Astrocyte (in vitro differentiated cells and primary cell): ENCODE measurements around the gene DTX2. TPM values are rescaled to one million over a fixed set of nuclear protein-coding genes. Genes with fewer than 3 reads are reported as not detected.
"Not testable (repeated sequence)": the region's sequence is repeated elsewhere in the genome, so short reads cannot be mapped to it uniquely, and the experiment has no call there.

Experiments
- DNase-seq: peaks from one replicate; pipeline ENCODE4 v3.0.0-alpha.2; 2010; ENCODE audit warnings: low read depth
- FAIRE-seq: peaks from 2 replicates; lab custom pipeline; 2011; peaks lifted over from hg19 to GRCh38; lab: Jason Lieb, UNC
- H2AFZ ChIP-seq: 2 replicates; pipeline ENCODE4 v1.6.0; 2012; ENCODE audit warnings: low read depth, low read length, inconsistent platforms
- H3K27ac ChIP-seq: 2 replicates; pipeline ENCODE4 v1.5.1; 2011; ENCODE audit warnings: low read depth, low read length, inconsistent platforms
- H3K27me3 ChIP-seq: 2 replicates; pipeline ENCODE4 v1.6.0; 2011; ENCODE audit warnings: low read length, inconsistent platforms; ENCODE audit not compliant: insufficient read depth
- H3K36me3 ChIP-seq: 2 replicates; pipeline ENCODE4 v1.5.1; 2011; ENCODE audit warnings: low read length, inconsistent platforms; ENCODE audit not compliant: insufficient read depth
- H3K4me1 ChIP-seq: 2 replicates; pipeline ENCODE4 v1.5.1; 2011; ENCODE audit warnings: low read length, inconsistent platforms; ENCODE audit not compliant: insufficient read depth
- H3K4me2 ChIP-seq: 2 replicates; pipeline ENCODE4 v1.6.0; 2012; ENCODE audit warnings: low read length, inconsistent platforms
- H3K4me3 ChIP-seq: 2 replicates; pipeline ENCODE4 v1.5.1; 2011; ENCODE audit warnings: low read depth, mild to moderate bottlenecking, low read length, inconsistent platforms; ENCODE audit not compliant: insufficient read depth
- H3K79me2 ChIP-seq: 2 replicates; pipeline ENCODE4 v1.6.0; 2012; ENCODE audit warnings: mild to moderate bottlenecking, low read length, inconsistent platforms; ENCODE audit not compliant: insufficient read depth
- H3K9ac ChIP-seq: 2 replicates; pipeline ENCODE4 v1.6.0; 2012; ENCODE audit warnings: mild to moderate bottlenecking, low read length, inconsistent platforms
- H3K9me3 ChIP-seq: 2 replicates; pipeline ENCODE4 v1.5.1; 2012; ENCODE audit warnings: low read depth, mild to moderate bottlenecking, low read length, inconsistent platforms; ENCODE audit not compliant: insufficient read depth
- H4K20me1 ChIP-seq: 2 replicates; pipeline ENCODE4 v1.6.0; 2012; ENCODE audit warnings: low read length, inconsistent platforms; ENCODE audit not compliant: insufficient read depth
- H3K27ac Mint-ChIP-seq: one replicate; pipeline ENCODE4 v1.8.0; 2021; ENCODE audit warnings: mild to moderate bottlenecking, mixed read lengths; ENCODE audit not compliant: unreplicated experiment
- H3K27me3 Mint-ChIP-seq: one replicate; pipeline ENCODE4 v1.8.0; 2021; ENCODE audit warnings: low read depth, mixed read lengths; ENCODE audit not compliant: unreplicated experiment
- H3K36me3 Mint-ChIP-seq: one replicate; pipeline ENCODE4 v1.8.0; 2021; ENCODE audit warnings: low read depth, mixed read lengths; ENCODE audit not compliant: unreplicated experiment
- H3K4me1 Mint-ChIP-seq: one replicate; pipeline ENCODE4 v1.8.0; 2021; ENCODE audit warnings: low read depth, mixed read lengths; ENCODE audit not compliant: unreplicated experiment
- H3K4me3 Mint-ChIP-seq: one replicate; pipeline ENCODE4 v1.8.0; 2021; ENCODE audit warnings: mild to moderate bottlenecking, moderate library complexity, mixed read lengths; ENCODE audit not compliant: unreplicated experiment
- H3K9me3 Mint-ChIP-seq: one replicate; pipeline ENCODE4 v1.8.0; 2021; ENCODE audit warnings: mild to moderate bottlenecking, mixed read lengths; ENCODE audit not compliant: unreplicated experiment
- total RNA-seq: library from RNA; stranded (reverse); gene quantifications from 2 replicates; pipeline ENCODE4 v1.2.1, GENCODE V29; 2021

DTX2 gene
- total RNA-seq, 1 donor from 2014 or later, result 19.7 TPM

DNA sequence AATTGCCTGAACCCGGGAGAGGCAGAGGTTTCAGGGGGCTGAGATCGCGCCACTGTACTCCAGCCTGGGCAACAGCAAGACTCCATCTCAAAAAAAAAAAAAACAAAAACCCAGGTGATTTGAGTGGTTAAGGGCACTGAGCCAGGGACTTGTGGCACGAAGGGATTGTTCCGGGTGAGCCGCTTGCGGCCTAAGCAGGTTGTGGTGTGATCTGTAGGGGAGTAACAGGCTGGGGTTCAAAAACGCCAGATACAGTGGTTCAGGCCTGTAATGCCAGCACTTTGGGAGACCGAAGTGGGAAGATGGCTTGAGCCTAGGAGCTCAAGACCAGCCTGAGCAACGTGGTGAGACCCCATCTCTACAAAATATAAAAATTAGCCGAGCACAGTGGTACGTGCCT is 17.7 kb upstream of the DTX2 start:
- not testable (repeated sequence) for H3K9me3 Mint-ChIP-seq, H3K27ac ChIP-seq, H3K4me2 ChIP-seq, H3K27me3 ChIP-seq, H3K9me3 ChIP-seq, H3K27me3 Mint-ChIP-seq, FAIRE-seq, H4K20me1 ChIP-seq, DNase-seq, H3K4me1 ChIP-seq, H3K4me1 Mint-ChIP-seq, H3K36me3 Mint-ChIP-seq, H3K36me3 ChIP-seq, H3K79me2 ChIP-seq, H3K9ac ChIP-seq, H3K27ac Mint-ChIP-seq, H3K4me3 ChIP-seq, H3K4me3 Mint-ChIP-seq, H2AFZ ChIP-seq

DNA sequence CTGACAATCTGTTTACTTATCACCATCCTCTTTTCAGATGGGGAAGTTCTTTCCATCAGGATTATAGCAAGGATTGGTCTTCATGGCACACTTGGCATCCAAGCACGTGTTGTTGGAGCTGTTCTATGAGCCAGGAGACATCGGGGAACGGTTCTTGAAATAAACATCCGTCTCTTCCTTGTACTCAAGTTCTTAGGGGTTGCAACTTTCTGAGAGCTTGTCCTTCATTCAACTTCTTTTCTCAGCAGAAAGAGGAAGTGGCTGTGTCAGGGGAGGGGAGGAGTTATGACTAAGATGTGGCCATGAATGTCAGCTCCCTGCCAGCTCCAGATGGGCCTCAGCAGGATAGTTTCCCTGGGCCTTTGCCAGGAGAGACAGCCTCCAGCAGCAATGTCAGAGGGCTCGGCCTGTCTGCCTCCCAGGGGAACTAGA is 15.9 kb upstream of the DTX2 start:
- H3K4me1 ChIP-seq, H3K9me3 Mint-ChIP-seq, H3K27me3 Mint-ChIP-seq, H3K4me1 Mint-ChIP-seq, H3K27ac Mint-ChIP-seq, FAIRE-seq, H3K36me3 ChIP-seq, H3K79me2 ChIP-seq, H3K27me3 ChIP-seq, H3K36me3 Mint-ChIP-seq, H4K20me1 ChIP-seq, H3K4me3 Mint-ChIP-seq, H3K4me3 ChIP-seq, H3K9me3 ChIP-seq: not testable (repeated sequence)
- peak overlapping the region; percentile 57 for H3K9ac ChIP-seq
- peak overlapping the region; percentile 78 for H3K4me2 ChIP-seq
- DNase-seq, result peak; percentile 73
- H2AFZ ChIP-seq, result peak overlapping the region; percentile 58
- H3K27ac ChIP-seq, result peak overlapping the region; percentile 69

DNA sequence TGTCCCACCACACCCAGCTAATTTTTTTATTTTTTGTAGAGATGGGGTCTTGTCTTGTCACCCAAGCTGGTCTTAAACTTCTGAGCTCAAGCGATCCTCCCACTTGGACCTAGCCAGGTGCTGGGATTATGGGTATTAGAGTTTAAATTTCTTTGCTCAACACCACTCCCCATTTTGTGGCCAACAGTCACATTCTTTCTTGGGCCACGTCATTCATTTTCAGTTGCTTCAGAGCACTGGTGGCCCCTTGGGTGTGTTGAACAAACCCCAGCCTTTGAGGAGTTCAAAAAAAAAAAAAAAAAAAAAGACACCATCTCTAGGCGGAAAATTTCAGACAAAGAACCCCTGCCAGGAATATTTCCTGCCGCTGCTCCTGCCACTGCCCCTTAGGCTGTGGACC is 4.5 kb upstream of the DTX2 start:
- not testable (repeated sequence) for H4K20me1 ChIP-seq, H3K4me2 ChIP-seq, H3K4me3 ChIP-seq, H3K36me3 Mint-ChIP-seq, H3K27ac Mint-ChIP-seq, H3K36me3 ChIP-seq, H3K9me3 ChIP-seq, H3K27ac ChIP-seq, H2AFZ ChIP-seq, H3K27me3 ChIP-seq, DNase-seq, H3K4me1 Mint-ChIP-seq, H3K9me3 Mint-ChIP-seq, H3K27me3 Mint-ChIP-seq, H3K79me2 ChIP-seq, H3K9ac ChIP-seq, FAIRE-seq, H3K4me1 ChIP-seq, H3K4me3 Mint-ChIP-seq

DNA sequence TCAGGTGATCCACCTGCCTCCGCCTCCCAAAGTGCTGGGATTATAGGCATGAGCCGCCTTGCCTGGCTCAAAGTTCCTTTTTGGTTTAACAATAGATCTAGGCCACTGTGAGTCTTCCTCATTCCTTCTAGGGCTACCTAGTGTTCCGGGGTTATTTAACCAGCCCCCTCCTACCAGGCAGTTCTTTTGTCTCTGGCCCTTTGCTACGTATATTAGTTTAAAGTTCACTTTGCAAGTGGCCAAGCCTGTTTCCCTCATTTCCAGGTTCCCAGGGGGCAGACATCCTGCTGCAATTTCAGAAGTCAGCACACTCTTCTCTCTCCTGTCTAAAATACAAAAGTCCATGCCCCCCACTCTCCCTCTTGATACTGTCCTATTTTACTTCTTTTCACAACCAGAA is 3.0 kb upstream of the DTX2 start:
- not testable (repeated sequence) for H3K4me1 Mint-ChIP-seq, H3K9ac ChIP-seq, H3K27ac Mint-ChIP-seq, H3K9me3 ChIP-seq, H2AFZ ChIP-seq, H3K79me2 ChIP-seq, H3K4me3 Mint-ChIP-seq, DNase-seq, H3K27me3 Mint-ChIP-seq, H3K27me3 ChIP-seq, H3K9me3 Mint-ChIP-seq, H3K4me1 ChIP-seq, H3K4me2 ChIP-seq, H3K36me3 Mint-ChIP-seq, H3K4me3 ChIP-seq, H4K20me1 ChIP-seq, H3K27ac ChIP-seq, FAIRE-seq, H3K36me3 ChIP-seq

DNA sequence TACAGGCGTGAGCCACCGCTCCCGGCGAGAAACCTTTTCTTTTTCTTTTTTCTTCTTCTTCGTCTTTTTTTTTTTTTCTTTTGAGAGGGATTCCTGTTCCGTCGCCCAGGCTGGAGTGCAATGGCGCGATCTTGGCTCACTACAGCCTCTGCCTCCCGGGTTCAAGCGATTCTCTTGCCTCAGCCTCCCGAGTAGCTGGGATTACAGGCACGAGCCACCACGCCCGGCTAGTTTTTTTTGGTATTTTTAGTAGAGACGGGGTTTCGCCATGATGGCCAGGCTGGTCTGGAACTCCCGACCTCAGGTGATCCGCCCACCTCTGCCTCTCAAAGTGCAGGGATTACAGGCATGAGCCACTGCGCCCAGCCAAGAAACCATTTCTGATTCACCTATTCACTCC is 742 bp upstream of the DTX2 start:
- not testable (repeated sequence) for FAIRE-seq, H2AFZ ChIP-seq, H3K4me1 ChIP-seq, DNase-seq, H4K20me1 ChIP-seq, H3K4me3 Mint-ChIP-seq, H3K27ac Mint-ChIP-seq, H3K36me3 Mint-ChIP-seq, H3K79me2 ChIP-seq, H3K4me3 ChIP-seq, H3K9ac ChIP-seq, H3K9me3 Mint-ChIP-seq, H3K4me2 ChIP-seq, H3K9me3 ChIP-seq, H3K4me1 Mint-ChIP-seq, H3K27ac ChIP-seq, H3K27me3 ChIP-seq, H3K36me3 ChIP-seq, H3K27me3 Mint-ChIP-seq

DNA sequence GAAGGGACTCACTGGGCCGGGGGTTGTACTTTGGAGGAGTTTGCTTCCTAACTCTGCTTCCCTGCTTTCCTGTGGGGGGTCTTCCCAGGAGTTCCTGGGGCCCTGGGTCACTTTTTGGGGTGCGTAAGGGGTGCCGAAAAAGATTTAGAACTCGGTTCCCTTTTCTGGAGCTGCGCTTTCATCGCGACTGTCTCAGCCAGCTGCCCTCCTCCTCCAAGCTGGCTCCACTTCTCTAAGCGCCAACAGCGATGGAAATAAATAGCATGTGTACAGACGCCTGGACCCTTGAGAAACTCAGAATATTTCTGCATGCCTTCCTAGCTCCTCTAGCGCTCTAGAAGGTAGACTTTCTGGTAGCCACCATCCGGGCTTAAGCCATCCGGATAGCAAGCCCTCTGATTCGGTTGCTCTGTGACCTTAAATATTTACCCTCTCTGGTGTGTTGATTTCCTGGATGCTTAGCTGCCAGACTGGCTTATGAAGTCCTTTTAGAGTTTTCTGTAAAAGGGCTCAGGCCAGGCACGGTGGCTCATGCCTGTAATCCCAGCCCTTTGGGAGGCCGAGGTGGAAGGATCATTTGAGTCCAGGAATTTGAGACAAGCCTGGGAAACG is 868 bp downstream of the DTX2 start:
- not testable (repeated sequence) for H3K4me3 ChIP-seq, DNase-seq, H3K4me1 ChIP-seq, H4K20me1 ChIP-seq, H3K4me2 ChIP-seq, H3K9me3 ChIP-seq, H3K4me1 Mint-ChIP-seq, H3K36me3 ChIP-seq, H2AFZ ChIP-seq, H3K36me3 Mint-ChIP-seq, H3K27me3 ChIP-seq, H3K27ac Mint-ChIP-seq, H3K9me3 Mint-ChIP-seq, FAIRE-seq, H3K79me2 ChIP-seq, H3K27ac ChIP-seq, H3K27me3 Mint-ChIP-seq, H3K4me3 Mint-ChIP-seq, H3K9ac ChIP-seq
